ENCODE results near the gene NFIX.

DNA sequence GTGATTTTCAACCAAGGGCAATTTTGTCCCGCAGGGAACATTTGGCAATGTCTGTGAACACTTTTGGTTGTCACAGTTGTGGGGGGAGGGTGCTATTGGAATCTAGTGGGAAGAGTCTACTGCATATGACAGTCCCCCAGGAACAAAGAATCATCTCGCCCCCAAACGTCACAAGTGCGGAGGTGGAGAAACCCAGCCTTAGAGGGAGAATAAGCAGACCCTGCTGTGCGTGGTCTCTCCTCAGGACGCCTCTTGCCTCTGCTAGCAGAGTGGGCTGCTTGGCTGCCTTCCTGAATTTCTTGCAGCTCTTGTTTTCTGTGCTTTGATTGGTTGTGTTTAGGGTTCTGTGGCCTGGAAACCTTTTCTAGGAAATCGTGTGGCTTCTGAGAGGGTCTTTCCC, 42.5 kb downstream of the NFIX start:
- TF ChIP-seq, protein P1, sequence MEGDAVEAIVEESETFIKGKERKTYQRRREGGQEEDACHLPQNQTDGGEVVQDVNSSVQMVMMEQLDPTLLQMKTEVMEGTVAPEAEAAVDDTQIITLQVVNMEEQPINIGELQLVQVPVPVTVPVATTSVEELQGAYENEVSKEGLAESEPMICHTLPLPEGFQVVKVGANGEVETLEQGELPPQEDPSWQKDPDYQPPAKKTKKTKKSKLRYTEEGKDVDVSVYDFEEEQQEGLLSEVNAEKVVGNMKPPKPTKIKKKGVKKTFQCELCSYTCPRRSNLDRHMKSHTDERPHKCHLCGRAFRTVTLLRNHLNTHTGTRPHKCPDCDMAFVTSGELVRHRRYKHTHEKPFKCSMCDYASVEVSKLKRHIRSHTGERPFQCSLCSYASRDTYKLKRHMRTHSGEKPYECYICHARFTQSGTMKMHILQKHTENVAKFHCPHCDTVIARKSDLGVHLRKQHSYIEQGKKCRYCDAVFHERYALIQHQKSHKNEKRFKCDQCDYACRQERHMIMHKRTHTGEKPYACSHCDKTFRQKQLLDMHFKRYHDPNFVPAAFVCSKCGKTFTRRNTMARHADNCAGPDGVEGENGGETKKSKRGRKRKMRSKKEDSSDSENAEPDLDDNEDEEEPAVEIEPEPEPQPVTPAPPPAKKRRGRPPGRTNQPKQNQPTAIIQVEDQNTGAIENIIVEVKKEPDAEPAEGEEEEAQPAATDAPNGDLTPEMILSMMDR (IDR thresholded peaks at IDR 0.05; ENCODE audit: insufficient read depth, low read depth, low read length), result no peak
- TF ChIP-seq EZH2 (IDR thresholded peaks at IDR 0.05; ENCODE audit: insufficient read depth, low read length), result no peak

All from astrocyte (in vitro differentiated cells and primary cell).